Gastroesophageal sphincter (tissue), 4 donors: Measurements from ENCODE around the gene SLC22A31. TPM values are rescaled to one million over a fixed set of nuclear protein-coding genes. Genes with fewer than 3 reads are reported as not detected.

Source experiments
- ATAC-seq: fragments of 150-250 bp; one replicate; pipeline ENCODE4 v1.9.1; 2016; ENCODE audit warnings: mild to moderate bottlenecking, moderate library complexity
- H3K27ac ChIP-seq, 4 donors: fragments of 200-600 bp; sonication (generic) in 3 of 4; 1 replicate in 3 of 4; 2 replicates in 1 of 4; pipeline ENCODE4 v1.5.1; 2016 to 2019
- H3K27me3 ChIP-seq: fragments of 200-600 bp; sonication (generic); one replicate; pipeline ENCODE4 v1.5.1; 2019
- H3K36me3 ChIP-seq, 2 donors: fragments of 200-600 bp; sonication (generic); one replicate each; pipeline ENCODE4 v1.5.1; 2019; ENCODE audit warnings: control low read depth in 1 of 2
- H3K4me1 ChIP-seq, 3 donors: fragments of 200-600 bp; sonication (generic); 1 replicate in 2 of 3; 2 replicates in 1 of 3; pipeline ENCODE4 v1.5.1; 2016 to 2019; ENCODE audit warnings: control low read depth in 2 of 3
- H3K4me3 ChIP-seq, 2 donors: fragments of 200-600 bp; sonication (generic); one replicate each; pipeline ENCODE4 v1.5.1; 2019; ENCODE audit warnings: mild to moderate bottlenecking in 1 of 2, moderate library complexity in 1 of 2
- H3K9me3 ChIP-seq, 3 donors: fragments of 200-600 bp; sonication (generic); one replicate each; pipeline ENCODE4 v1.5.1; 2017 to 2019; ENCODE audit warnings: control low read depth in 2 of 3
- CTCF ChIP-seq, 4 experiments: fragments of 200-600 bp in 2 of 4; fragments of 450-650 bp in 2 of 4; sonication (generic) in 1 of 4; IDR thresholded peaks; one replicate each; pipeline ENCODE4 v1.5.1; 2017 to 2019; ENCODE audit warnings: antibody characterized with exemption in 4 of 4, mild to moderate bottlenecking in 2 of 4, moderate library complexity in 2 of 4
- EP300 ChIP-seq: sonication (generic); formaldehyde crosslinking; IDR thresholded peaks from one replicate; pipeline ENCODE4 v1.6.1; 2017; ENCODE audit warnings: antibody characterized with exemption, mild to moderate bottlenecking
- POLR2A ChIP-seq, 2 donors: fragments of 450-650 bp; IDR thresholded peaks; one replicate each; pipeline ENCODE4 v1.6.1; 2017; ENCODE audit warnings: antibody characterized with exemption in 2 of 2, mild to moderate bottlenecking in 2 of 2, moderate library complexity in 1 of 2
- POLR2AphosphoS5 ChIP-seq: sonication (generic); formaldehyde crosslinking; IDR thresholded peaks from one replicate; pipeline ENCODE4 v1.6.1; 2017; ENCODE audit warnings: antibody characterized with exemption
- WGBS, 2 donors: methylation state at CpG; one replicate each; pipeline ENCODE4 v1.1.5; 2018; ENCODE audit warnings: low coverage in 1 of 2; 5-methylcytosine and 5-hydroxymethylcytosine counted together
- total RNA-seq, 4 donors: library from RNA; depleted of rRNA; stranded (reverse); fragments of >200 nt; gene quantifications; one replicate each; pipeline ENCODE4 v1.1.0, GENCODE V29; 2016

SLC22A31 gene
- total RNA-seq, 4 donors from 2014 or later: not detected

DNA sequence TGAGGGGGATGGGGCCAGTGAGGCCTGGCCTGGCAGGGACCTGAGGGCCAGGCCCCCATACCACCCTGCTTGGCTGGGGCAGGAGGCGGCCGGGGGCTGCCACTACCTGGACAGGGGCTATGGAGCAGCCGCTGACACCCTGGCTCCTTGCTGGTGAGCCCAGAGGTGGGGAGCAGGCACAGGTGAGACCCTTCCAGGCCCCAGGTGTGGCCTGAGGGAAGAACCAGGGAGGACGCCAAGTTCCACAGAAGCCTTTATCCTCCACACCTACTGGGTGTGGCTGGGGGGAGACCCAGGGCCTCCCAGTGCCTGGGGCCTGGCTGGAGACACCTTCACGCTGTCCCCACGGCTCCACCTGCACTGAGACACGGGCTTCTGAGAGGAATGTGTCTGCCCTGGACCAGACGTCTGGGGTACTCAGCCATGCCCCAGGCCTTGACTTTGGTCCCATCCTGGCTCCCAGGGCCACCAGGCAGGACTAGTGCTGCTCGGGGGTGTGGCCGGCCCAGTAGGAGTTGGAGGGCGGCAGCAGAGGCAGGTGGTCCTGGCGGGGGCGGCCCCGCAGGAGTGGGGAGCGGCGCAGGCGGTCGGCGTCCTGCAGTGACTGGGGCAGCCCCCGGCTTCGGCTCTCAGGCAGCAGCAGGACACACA is 4.7 kb downstream of the SLC22A31 start:
- no peak for ATAC-seq

GRCh38 chr16:89194340-89195311 is 5.7 kb downstream of the SLC22A31 start:
- WGBS, 2 donors: no CpG with 5 or more reads among the region's 45 CpGs
- peaks cover 43% of the 10 kb centered on the region for H3K27me3 ChIP-seq
- peaks cover 0 to 19% (median 6%) of the 10 kb centered on the region in 3 donors for H3K4me1 ChIP-seq
- no peak overlapping the region for H3K4me3 ChIP-seq
- no peak overlapping the region for H3K27ac ChIP-seq
- H3K9me3 ChIP-seq: no peaks in the 10 kb centered on the region
- H3K36me3 ChIP-seq: no peaks in the 10 kb centered on the region
- TF ChIP-seq EP300: no peak
- no peak for TF ChIP-seq POLR2A (IDR thresholded peaks at IDR 0.05)
- no peak for ATAC-seq

More for the DNA sequence above, 4.7 kb downstream of the SLC22A31 start:
- Histone ChIP-seq H3K27ac (no peak overlapping the region), H3K4me1 (peaks cover 0 to 26% (median 11%) of the 10 kb centered on the region in 3 donors), H3K27me3 (peaks cover 53% of the 10 kb centered on the region), H3K9me3 (no peaks in the 10 kb centered on the region), H3K4me3 (no peak overlapping the region), H3K36me3 (no peaks in the 10 kb centered on the region)
- no CpG with 5 or more reads among the region's 21 CpGs for WGBS, 2 donors
- no peak for TF ChIP-seq POLR2A (IDR thresholded peaks at IDR 0.05)
- no peak for TF ChIP-seq CTCF (IDR thresholded peaks at IDR 0.05)
- no peak for TF ChIP-seq POLR2AphosphoS5
- no peak for TF ChIP-seq EP300

DNA sequence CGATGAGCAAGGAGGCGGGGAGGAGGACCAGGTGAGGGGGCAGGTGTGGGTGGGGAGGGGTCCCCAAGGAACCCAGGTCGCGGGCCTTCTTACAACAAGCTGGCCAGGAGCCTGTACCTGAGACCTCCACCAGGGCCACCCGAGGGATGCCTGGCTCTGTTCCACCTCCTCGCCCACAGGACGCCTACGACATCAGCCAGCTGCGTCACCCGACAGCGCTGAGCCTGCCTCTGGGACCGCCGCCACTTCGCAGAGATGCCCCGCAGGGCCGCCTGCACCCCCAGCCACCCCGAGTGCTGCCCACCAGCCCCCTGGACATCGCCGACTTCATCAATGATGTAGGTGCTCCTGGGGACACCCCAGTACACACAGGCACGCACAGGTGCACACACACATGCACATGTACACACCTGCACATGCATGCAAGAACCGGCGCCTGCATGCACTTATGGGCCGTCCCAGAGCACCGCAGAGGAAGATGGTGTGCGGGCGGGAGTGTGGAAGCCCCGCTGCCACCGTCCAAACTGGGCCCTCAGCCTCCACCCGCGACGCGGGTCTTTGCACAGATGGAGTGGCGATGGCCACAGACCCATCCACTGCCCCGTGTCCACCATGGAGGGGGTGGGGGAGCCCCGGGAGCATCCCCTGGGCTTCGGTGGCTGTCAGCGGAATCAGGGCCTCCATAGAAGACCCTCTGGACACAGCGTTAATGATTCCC is 6.6 kb downstream of the SLC22A31 start:
- Histone ChIP-seq H3K9me3 (no peaks in the 10 kb centered on the region), H3K27me3 (peaks cover 34% of the 10 kb centered on the region), H3K4me1 (peaks cover 0 to 19% (median 6%) of the 10 kb centered on the region in 3 donors), H3K36me3 (no peaks in the 10 kb centered on the region), H3K4me3 (peak overlapping the region in 1 of 2 donors; percentile 56), H3K27ac (no peak overlapping the region)
- ATAC-seq: no peak
- 67% methylated on average over 3 of the region's 38 CpGs; no CpG with 5 or more reads in 1 of the 2 donors for WGBS, 2 donors
- TF ChIP-seq POLR2A (IDR thresholded peaks at IDR 0.05) (no peak), CTCF (IDR thresholded peaks at IDR 0.05) (no peak), POLR2AphosphoS5 (no peak), EP300 (no peak)

- ATAC-seq: peak; percentile 55
- no peaks in the 10 kb centered on the region for H3K9me3 ChIP-seq
- H3K4me1 ChIP-seq: peaks cover 0 to 19% (median 6%) of the 10 kb centered on the region in 3 donors
- TF ChIP-seq CTCF (IDR thresholded peaks at IDR 0.05) (no peak), POLR2AphosphoS5 (no peak), EP300 (no peak), POLR2A (IDR thresholded peaks at IDR 0.05) (no peak)
- peak overlapping the region in 1 of 2 donors; percentile 56 for H3K4me3 ChIP-seq
- peaks cover 27% of the 10 kb centered on the region for H3K27me3 ChIP-seq
- no peak overlapping the region for H3K27ac ChIP-seq
- H3K36me3 ChIP-seq: no peaks in the 10 kb centered on the region
- 10 to 20% methylated on average over 2 to 3 of the region's 39 CpGs for WGBS, 2 donors
These were observed 7.3 kb downstream of the SLC22A31 start for GRCh38 chr16:89192956-89193575.
